Frontal cortex (tissue), 4 donors: ENCODE data around the gene SETDB2. TPM values are rescaled to one million over a fixed set of nuclear protein-coding genes. Genes with fewer than 3 reads are reported as not detected.

ENCODE experiments used
- DNase-seq, 2 donors: peaks; one replicate each; pipeline ENCODE4 v3.0.0; 2012; ENCODE audit warnings: low spot score in 2 of 2
- FAIRE-seq: peaks from 2 replicates; lab custom pipeline; 2012; peaks lifted over from hg19 to GRCh38; lab: Jason Lieb, UNC
- total RNA-seq: library from RNA; depleted of rRNA; stranded (reverse); fragments of >200 nt; gene quantifications from one replicate; pipeline ENCODE4 v1.2.3, GENCODE V29; 2014
- donor health status: control.
- donor health status: control.
- donor health status: control.

Gene SETDB2
- total RNA-seq, 1 donor from 2014 or later: 16.7 TPM

DNA sequence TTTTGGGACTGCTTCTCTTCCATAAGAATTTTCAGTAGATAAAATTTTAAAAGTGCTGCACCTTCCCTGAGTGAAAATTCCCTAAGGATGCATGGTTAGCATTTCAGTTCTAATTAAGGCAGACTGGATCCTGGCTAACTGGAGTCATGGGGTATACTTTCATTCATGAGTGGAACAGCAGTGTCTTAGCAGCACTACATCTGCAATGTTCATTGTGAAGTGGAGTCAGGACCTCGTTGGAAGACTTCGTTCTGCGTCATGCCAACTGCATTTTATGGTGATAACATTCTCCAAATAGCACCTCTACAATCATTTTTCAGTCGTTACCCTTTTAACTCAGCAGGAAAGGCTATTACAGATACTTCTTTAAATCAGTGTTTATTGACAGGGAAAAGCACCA, 77.2 kb downstream of the SETDB2 start:
- FAIRE-seq: no peak
- DNase-seq: no peak

DNA sequence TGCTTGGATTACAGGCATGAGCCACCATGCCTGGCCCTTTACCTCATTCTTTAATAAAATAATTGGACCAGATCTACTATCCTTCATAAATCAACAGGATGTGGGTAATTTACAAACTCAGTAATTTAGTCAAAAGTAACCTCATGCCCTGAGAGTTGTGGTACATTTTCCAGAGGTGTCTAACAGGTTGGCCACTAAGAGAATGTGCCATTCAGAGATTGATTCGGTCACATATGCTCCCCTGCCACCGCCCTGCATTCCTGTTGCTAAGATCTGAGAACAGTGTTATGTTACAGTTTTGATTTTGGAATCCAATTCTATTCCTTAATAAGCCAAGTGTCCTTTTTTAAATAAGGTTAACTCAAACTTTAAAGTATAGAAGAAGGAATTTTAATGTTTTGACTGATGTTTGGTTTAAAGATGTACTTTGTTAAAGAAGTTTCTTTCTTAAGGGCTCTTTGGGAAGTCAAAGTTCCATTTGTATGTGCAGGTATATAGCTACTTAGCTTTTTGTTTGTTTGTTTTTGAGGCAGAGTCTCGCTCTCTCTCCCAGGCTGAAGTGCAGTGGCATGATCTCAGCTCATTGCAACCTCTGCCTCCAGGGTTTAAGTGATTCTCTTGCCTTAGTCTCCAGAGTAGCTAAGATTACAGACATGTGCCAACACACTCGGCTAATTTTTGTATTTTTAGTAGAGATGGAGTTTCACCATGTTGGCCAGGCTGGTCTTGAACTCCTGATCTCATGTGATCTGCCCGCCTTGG, 80.8 kb downstream of the SETDB2 start:
- FAIRE-seq: no peak
- DNase-seq: no peak

DNA sequence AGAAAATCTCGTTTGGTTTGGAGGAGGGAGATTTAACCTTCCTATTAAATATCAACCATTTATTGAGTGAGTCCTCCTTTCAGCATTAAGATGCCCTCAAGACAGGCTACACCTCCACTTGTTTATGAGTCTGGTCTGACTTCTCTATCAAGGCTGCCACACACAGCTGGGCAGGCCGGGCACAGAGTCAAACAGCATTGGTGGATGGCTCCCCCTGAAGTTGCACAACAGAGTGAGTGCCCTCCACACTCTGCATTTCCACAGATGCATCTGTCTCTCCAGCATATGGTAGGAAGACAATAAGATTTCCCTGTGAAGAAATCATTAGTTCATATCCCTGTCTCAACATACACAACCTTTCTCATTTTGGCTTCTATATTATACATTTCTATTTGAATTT, 83.0 kb downstream of the SETDB2 start:
- FAIRE-seq: no peak
- no peak for DNase-seq

DNA sequence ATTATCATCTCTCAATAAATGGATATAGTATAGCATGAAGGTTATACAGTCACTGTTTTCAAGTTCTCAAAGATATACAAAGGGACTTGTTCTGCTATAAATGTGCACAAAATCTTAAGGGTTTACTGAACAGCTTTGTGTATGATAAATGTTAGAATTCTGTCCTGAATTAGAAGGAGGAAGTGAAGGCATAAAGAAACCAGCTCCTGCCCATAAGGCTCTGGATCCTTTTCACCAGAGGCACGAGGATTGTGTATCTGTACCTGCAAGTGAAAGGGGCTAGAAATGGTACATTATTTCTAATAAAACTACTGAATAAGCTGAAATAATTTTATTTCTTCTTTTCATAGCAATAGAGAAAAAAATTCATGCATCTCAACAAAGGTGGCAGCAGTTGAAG, 84.1 kb downstream of the SETDB2 start:
- DNase-seq (no peak), FAIRE-seq (no peak)

GRCh38 chr13:49530457-49530856, 86.4 kb downstream of the SETDB2 start:
- DNase-seq: no peak
- no peak for FAIRE-seq

GRCh38 chr13:49532593-49532992, 88.5 kb downstream of the SETDB2 start:
- DNase-seq (no peak), FAIRE-seq (no peak)

GRCh38 chr13:49533011-49533410, 88.9 kb downstream of the SETDB2 start:
- FAIRE-seq: no peak

DNA sequence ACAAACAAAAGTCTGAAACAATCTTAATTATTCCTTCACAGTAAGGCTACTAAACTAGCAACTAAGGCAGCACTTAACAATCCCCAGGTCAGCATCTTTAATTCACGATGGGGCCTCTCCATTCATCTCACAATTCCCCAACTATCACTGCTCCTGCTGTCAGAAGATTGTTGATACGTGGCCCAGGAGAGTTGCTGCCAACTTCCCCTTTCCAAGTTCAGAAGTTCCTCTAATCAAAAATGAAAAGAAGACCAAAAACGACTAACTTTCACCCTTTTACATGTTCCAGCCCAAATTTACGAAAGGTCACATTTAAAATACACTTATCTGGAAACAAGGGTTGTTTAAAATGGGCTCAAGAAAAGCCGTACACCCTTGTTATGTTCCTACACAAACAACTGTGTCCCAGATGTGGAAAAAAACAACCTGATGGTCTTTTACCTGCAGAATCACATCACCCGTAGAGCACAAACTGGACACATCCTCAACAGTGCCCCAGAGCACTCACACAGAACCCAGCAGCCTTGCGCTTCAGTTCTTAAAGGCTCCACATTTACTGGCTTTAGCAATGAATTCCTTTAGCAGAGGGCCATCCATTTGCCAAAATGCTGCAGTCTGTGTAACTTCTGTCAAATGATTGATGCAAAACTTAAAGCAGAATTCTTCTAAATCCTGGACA, 89.7 kb downstream of the SETDB2 start:
- DNase-seq: no peak
- no peak for FAIRE-seq

More at GRCh38 chr13:49533011-49533410, 88.9 kb downstream of the SETDB2 start:
- DNase-seq: no peak

- DNase-seq: no peak
- FAIRE-seq: no peak
Measured at GRCh38 chr13:49536144-49536873, 92.2 kb downstream of the SETDB2 start.

DNA sequence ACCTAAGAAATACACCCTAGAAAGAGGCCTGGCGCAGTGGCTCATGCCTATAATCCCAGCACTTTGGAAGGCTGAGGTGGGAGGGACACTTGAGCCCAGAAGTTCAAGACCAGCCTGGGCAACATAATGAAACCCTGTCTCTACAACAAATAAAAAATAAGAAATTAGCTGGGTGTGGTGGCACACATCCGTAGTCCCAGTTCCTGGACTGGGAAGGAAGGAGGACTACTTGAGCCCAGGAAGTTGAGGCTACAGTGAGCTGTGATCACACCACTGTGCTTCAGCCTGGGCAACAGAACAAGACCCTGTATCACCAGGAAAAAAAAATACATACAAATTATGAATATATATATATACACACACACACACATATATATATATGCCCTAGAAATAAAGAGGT, 94.3 kb downstream of the SETDB2 start:
- no peak for FAIRE-seq
- DNase-seq: no peak

- DNase-seq (no peak), FAIRE-seq (no peak)
Measured at GRCh38 chr13:49539313-49539712, 95.2 kb downstream of the SETDB2 start.

DNA sequence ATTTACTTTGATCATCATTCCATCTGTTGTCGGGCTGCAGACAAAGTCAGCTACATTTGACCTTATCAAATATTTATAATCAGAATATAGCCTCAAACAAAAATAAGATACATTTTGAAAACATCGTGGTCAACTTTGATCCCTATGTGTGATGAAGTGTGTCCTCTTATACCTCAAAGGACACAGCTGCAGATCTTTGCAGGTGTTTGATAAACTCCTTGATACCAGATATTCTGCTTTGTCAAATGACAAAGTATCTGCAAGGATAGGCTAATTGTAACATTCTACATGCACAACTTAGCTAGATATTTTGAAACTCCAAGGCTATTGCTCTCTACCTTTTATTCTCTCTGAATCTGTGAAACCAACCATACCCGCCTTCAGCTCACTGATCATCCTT, 95.7 kb downstream of the SETDB2 start:
- FAIRE-seq: no peak
- DNase-seq: no peak

DNA sequence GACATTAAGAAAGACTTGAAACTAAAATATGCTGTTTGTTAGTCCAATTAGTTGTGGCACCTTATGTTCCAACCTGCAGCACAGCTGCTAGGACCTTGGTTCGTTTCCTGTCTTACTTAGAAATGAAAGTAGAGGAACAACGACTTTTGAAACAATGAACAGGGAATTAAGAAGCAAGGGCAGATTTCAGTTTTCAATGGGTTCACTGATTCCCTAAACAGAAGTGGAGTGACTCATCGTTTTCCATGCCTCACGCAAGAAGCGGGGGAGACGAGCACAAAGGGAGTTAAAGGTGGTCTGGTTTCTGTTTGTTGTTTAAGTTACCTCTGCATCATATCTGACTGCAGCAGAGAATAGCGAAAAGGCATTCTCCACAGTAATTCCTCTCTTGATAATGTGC, 96.5 kb downstream of the SETDB2 start:
- FAIRE-seq (no peak), DNase-seq (no peak)

GRCh38 chr13:49543656-49544055, 99.6 kb downstream of the SETDB2 start:
- DNase-seq (no peak), FAIRE-seq (no peak)

Other genes starting within 250 kb of the SETDB2 start
- not detected for gene MLNR, start 223.9 kb upstream of the SETDB2 start, total RNA-seq
- gene CDADC1, start 196.3 kb upstream of the SETDB2 start, total RNA-seq: 12.6 TPM
- 43.2 TPM for gene CAB39L, start 210 bp upstream of the SETDB2 start, total RNA-seq
- gene PHF11, start 51.7 kb downstream of the SETDB2 start, total RNA-seq: 3.7 TPM
- 15.5 TPM for gene RCBTB1, start 141.3 kb downstream of the SETDB2 start, total RNA-seq
- gene ARL11, start 184.2 kb downstream of the SETDB2 start, total RNA-seq: under 0.01 TPM
- gene EBPL, start 247.2 kb downstream of the SETDB2 start, total RNA-seq: 44.8 TPM